Activated CD8-positive, alpha-beta memory T cell treated with anti-CD3 and anti-CD28 coated beads for 4 hours (primary cell): ENCODE data around the gene SLC6A20.
"Not testable (repeated sequence)": the region's sequence is repeated elsewhere in the genome, so short reads cannot be mapped to it uniquely, and the experiment has no call there.

Experiments used
- DNase-seq, 2 donors: peaks; one replicate each; pipeline ENCODE4 v3.0.0-alpha.2; 2020; ENCODE audit warnings: low read depth in 2 of 2

SLC6A20 gene

DNA sequence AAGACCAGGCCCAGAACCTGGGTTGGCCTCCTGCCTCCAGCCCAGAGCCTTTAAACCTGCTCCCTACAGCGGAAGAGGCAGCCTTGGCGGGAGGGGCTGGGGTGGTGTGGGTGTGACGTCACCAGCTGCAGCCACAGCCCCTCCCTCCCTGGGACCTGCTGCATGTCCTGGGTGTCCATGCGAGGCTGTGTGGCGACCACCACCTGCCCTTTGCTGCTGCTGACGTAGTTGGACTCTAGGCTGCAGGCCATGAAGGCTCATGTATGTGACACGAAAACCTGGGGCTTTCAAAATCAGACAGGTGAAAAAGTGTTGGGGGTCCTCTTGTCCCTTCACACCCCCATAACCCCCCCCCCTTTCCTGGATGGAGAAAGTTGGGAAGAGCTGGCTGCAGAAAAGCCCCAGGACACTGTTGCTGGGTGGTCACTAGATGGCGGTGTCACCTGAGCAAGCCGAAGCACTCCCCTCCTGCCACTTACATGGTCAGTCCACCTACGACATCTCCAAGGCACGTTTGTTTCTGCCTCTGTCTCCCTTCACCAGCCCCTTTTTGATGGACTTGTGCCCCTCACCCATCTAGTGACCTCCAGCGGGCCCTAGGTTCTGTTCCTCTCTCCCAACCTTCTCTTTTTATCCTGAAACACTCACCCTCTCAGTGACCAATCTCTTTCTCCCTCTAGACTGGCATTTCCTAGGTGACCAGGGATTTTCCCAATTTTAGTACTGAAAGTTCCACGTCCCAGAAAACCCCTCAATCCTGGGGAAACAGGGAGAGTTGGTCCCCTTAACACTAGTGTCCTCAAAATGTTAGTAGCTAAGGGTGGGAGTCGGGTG, 35.2 kb downstream of the SLC6A20 start:
- peak in 1 of 2 donors; percentile 9 for DNase-seq

DNA sequence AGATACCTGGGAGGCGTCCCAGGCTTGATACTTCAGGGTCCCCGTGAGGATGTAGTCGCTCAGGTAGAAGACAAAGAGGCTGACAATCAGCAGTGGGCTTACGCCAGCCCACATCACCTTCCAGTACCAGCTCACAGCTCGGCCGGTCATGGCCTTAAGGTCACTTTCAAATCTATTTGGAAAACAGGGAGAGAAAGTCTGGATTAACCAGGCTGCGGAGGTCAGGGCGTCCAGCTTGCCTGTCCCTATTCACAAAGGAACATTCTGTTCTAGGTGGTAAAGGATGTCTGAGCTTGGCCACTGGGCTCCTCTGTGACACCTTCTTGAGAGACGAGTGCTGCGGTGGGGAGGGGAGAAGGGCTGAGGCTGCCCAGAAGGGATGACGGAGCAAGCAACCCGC, 36.5 kb downstream of the SLC6A20 start:
- DNase-seq = no peak

DNA sequence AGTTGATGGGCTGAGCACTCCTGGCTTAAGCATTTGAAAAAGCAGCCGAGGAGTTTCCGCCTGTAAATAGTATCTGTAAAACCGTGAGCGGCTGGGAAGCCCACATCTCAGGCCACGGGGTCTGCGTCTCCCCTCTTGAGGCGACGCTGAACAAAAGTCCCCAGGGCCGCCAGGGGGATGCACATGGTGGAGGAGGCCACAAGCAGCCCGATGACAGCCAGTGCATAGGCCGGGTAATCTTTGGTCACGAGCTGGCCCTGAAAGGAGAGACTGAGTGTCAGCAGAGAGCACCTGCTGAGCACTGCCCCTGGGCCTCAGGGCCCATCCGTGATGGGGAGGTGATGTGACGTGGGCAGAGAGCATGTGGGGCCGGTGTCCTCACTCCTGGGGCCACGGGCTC, 37.5 kb downstream of the SLC6A20 start:
- no peak for DNase-seq

DNA sequence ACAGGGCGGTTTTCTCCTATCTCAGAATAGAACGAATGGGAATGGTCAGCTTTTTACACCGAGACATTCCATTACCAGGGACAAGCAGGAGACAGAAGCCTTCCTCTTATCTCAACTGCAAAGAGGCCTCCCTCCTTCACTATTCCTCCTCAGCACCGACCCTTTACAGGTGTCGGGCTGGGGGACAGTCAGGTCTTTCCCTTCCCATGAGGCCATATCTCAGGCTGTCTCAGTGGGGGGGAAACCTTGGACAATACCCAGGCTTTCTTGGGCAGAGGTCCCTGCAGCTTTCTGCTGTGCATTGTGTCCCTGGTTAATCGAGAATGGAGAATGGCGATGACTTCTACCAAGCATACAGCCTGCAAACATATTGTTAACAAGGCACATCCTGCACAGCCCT, 39.2 kb downstream of the SLC6A20 start:
- DNase-seq = not testable (repeated sequence)

DNA sequence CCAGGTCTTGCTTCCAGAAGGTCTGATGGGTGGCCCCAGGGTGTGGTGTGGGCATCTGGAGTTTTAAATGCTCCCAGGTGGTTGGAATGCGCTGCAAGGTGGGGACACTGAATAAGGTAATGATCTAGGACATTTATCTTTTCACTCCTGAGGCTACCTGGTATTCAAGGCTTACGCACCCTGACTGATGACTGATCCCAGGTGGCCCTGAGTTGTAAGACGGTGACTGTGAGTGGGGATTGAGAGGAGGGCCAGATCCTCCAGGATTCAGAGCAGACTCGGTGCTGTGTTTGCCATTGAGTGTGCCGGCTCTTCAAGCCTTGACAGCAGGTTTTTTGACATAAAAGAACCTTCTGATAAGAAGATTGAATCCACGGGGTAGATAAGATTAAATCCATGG, 40.3 kb downstream of the SLC6A20 start:
- no peak for DNase-seq

DNA sequence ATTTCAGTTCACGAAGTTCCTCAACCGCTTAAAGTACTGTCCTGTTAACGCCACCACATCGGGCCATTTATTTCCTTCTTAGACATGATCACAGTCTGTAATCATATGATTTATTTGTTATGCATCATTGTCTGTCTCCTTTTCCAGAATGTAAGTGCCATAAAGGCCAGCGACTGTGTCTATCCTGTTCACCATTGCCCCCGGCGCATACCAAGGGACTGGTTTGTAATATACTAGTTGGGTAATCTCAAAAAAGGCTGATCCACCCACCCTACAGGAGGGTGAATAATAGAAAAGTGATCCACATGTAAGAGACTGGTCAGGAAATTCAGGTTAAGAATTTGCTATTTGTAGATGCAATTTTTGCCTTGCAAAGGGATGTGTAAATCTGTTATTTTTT, 41.9 kb downstream of the SLC6A20 start:
- no peak for DNase-seq

DNA sequence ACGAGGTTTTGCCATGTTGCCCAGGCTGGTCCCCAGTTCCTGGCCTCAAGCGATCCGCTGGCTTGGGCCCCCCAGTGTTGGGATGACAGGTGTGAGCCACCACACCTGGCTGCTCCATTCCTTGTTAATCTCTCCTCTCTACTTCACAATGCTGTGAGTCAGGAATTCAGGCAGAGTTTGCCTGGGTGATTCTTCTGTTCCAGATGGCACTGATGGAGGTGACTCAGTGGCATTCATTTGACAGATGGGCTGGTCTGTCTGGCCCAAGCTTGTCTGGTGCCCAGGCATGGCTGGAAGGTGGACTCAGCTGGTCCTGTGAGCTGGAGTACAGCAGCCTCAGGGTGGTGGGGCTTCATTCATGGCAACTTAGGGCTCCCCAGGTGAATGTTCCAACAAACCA, 43.2 kb downstream of the SLC6A20 start:
- DNase-seq = no peak

DNA sequence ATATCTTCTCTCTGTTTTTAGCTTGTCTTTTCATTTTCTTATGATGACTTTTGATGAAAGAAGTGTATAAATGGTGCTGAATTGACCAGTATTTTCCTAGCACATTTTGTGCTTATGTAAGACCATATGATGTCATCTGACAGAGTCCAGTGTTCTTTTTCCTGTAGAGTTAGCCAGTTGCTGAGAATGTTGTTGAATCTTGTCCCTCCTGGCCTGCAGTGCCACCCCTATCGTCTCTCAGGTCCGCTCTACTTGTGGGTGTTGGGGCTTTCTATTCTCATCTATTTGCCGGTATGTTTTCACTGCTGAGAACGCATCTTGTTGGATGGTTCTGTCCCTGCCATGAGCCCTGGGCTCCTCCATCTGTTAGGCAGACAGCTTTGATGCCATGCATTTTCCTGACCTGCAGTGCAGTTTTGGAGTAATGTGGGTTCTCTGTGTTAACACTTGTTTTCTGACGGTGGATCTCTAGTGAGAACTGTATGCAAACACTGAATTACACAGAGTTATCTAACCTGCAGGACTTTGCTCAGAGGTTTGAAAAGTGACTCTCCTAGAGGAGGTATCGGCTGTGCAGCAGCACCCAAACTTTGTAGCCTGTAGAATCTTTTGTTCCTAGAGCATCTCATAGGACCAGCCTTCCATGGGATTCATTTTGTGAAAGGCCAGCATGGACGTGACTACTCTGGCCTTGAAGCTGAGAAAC, 44.6 kb downstream of the SLC6A20 start:
- DNase-seq = no peak

DNA sequence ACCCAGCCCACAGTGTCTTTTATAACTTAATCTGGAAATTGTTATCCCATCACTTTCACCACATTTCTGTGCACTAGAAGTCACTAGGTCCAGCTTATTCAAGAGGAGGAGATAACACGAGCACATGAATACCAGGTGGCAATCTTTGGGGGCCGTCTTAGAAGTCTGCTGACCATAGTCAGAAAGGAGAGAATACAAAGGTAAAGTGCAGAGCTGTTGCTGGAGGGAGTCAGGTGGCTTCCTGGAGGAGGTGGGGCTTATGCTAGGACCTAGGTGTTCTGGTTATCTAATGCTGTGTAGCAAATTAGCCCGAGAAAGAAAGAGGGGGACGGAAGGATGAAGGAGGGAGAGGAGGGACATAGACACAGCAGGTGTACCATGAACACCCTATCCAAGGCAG, 46.5 kb downstream of the SLC6A20 start:
- no peak for DNase-seq

DNA sequence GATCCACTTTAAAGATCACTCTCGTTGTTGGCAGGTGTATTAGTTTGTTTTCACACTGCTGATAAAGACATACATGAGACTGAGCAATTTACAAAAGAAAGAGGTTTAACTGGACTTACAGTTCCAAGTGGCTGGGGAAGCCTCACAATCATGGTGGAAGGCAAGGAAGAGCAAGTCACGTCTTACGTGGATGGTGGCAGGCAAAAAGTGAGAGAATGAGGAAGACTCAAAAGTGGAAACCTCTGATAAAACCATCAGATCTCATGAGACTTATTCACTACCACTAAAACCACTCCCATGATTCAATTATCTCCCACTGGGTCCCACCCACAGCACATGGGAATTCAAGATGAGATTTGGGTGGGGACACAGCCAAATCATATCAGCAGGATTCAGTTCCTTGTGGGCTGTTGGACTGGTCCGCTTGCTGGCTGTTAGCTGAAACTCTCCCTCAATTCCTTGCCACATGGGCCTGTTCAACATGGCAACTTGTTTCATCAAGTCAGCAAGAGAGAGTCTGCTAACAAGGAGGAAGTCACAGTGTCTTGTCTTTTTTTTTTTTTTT, 47.2 kb downstream of the SLC6A20 start:
- not testable (repeated sequence) for DNase-seq

DNA sequence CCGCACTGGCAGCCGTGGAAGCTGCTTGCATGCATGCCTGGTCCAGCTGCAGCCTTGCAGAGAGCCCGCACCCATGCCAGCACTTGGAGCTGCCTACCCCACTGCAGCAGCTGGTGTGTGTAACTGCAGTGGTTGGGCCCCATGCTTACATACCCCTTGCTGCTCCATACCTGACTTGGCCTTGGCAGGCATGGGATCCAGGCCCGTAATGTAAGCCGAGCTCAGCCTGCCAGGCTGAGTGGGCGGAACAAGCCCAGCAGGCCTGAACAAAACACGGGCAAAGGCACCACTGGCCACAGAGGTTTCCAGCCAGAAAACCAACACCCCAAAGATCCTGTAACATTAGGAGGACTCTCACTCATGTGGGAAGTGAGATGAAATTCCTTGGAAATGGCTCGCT, 48.3 kb downstream of the SLC6A20 start:
- no peak for DNase-seq

DNA sequence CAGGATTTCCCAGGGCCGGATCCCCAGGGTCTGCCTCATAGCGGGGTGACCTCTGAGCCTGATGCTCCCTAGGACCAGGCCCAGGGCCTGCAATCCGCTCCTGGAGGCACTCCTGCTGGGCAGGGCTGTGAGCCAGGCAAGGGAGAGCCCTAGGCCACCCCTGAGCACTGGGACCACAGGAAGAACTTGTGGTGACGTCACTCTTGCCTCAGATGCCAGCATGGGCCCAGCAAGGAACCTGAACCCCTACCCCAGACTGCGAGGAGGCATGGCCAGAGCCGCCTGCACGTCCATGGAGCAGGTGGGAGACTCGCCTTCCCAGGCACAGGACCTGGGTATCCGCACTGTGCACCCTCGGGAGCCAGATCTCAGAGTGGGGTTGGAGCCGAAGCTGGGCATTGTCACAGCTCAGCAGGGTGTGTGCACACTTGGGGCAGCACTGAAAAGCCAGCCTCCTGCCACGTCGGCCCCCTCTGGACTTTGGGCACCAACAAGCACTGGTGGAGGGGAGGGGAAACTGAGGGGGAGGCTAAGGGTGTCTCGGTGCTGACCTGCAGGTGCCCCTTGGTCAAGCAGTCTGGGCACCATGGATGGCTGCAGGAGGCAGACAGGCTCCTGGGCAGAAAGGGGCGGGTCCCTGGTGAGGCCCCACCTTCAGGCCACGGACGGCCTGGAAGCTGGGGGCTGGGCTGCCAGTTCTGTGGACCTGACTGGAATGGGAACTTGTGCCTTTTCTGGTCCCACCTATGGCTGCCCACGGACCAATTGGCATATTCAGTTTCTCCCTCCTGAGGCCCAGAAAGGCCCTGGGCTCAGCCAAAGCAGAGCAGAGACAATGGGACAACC, 49.3 kb downstream of the SLC6A20 start:
- no peak for DNase-seq

DNA sequence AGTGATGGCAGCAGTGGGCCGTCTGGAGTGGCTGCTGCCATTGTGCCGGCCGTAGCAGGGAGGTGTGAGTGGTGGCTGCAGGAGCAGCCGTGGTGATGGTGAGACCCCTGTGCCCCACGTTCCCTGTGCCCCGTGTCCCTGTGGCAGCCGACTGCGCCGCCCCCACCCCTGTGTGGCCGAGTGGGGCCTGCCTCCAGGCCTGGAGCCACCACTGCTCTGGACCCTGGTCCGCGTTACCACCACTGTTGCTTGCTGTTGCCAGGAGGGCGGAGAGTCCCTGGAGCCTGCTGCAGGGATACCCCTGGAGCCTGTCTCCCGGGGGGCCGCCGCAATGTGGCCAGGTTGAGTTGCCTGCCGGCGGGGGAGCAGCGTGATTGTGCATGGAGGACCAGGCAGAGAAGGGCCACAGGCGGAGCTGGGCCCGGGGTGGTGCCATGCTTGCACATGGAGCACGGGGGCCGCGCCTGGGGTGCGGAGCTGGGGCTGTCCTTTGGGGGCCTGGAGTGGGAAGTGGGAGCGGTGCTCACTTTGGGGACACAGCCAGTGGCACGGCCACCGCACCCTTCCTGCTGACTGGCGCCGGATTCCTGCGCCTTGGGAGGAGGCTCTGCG, 50.1 kb downstream of the SLC6A20 start:
- DNase-seq = no peak

DNA sequence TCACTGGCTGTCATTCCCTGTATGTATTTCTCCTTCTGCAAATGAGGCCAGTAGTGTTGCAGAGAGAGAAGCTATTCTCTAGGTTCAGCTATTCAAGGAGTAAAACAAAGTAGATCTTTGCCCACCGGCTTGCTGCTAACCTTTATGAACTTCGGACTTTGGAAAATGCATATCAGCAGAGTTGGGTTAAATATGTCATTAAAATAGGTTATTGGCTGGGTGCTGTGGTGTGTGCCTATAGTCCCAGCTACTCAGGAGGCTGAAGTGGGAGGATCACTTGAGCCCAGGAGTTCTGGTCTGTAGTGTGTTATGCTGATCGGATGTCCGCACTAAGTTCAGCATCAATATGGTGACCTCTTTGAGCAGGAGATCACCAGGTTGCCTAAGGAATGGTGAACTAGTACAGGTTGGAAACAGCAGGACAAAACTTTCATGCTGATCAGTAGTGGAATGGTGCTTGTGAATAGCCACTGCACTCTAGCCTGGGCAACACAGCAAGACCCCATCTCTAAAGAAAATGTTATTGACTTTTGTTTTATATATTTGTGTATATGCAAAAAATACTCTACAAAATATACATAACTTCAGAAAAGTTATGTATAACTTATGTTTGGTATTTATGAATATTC, 53.8 kb downstream of the SLC6A20 start:
- no peak for DNase-seq

DNA sequence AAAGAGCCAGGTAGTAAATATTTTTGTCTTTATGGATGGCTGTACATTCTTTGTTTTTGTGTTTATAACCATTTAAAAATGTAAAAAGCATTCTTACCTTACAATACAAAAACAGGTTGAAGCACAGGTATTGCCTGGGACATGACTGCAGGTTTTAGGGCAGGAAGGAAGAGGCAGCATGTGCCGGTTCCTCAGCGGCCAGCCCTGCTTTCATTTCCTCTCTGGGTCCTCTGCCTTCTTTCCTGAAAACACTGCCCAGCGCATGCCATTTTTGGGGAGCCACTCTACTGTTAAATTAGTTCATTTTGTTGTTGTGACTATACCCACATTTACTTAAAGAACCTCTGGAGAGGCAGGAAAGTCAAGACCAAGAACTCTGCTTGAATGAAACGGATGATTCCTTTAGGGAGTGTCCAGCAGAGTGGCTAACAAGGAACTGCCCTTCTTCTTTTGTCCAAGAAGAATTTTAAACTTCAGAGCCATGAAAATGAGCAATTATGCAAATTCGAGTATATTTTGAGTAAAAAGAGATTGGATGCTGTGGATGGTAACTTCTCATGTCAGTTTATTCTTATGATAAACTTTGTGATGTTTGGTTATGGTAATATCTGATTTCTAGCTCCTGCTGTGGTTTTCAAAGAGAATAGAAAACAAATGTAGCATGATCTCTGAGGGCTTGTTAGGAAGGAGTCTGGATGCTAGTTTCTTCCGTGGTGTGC, 54.4 kb downstream of the SLC6A20 start:
- DNase-seq = no peak

DNA sequence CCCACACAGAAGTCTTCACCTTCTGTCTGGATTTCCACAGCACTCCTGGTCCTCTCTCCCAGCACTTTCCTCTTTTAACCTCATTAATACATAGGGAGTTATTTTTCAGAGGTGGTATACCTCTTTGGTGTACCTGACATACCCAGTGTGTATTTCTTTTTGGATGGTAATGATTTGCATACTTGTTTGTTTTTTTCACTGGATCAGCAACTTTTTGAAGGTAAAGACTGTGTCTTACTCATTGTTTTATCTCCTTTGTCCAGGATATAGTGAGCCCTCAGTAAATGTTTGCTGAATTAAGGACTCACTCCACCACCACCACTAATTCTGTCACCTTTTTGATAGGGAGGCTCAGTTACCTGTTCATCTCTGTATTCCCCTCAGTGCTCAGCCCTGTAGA, 55.1 kb downstream of the SLC6A20 start:
- no peak for DNase-seq

DNA sequence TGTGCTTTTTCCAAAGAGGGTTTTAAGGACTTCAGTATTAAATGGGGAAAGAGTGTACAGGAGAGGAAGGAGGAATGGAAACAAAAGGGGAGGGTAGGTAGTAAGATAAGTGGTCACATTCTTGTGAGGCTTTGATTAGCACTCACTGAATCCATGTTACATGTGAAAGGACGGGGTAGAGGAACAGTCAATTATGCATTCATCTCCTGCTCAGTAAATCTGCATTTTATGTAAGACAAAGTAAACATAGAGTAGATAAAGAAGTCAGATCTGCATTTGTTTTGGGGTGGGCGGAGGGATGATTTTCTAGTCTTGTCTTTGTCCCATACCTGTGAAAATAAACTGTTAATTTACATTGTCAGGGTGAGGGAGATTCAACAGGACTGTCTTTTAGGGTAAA, 56.3 kb downstream of the SLC6A20 start:
- DNase-seq = no peak

DNA sequence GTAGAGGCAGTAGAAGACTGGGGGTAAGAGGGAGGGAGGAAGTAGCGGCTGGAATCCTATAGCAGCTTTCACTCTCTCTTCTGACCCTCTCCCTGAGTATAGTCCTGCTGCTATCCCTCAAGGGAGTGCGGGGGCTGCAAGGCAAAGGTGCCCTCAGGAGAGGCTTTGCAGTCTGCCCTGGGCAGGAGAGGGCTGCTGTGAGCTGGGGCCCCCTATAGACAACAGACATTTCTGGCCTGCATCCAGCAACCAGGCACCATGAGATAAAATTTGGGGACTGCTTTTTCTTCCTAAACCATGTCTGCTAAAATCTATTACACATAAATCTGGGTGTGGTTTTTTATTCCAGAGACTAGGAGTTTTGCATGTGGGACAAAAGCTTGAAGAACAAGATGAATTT, 59.1 kb downstream of the SLC6A20 start:
- no peak for DNase-seq

DNA sequence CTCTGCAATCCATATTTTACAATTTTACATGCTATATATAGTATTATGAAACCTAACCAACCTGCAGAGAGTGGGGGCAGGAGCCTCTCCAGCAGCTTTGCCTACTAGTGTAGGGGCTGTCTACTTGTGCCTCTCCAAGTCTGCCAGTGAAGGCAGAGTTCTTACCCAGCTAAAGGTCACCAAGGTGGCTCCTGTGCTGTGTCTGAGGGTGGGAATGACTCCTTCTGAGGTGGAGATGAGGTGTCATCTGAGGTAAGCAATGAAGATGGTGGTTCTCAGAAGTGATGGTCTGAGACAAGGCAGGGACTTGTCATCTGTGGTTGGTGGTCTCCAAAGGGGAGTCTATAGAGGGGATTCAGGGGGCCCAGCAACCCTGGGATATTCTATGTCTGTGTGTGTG, 59.6 kb downstream of the SLC6A20 start:
- DNase-seq = no peak

DNA sequence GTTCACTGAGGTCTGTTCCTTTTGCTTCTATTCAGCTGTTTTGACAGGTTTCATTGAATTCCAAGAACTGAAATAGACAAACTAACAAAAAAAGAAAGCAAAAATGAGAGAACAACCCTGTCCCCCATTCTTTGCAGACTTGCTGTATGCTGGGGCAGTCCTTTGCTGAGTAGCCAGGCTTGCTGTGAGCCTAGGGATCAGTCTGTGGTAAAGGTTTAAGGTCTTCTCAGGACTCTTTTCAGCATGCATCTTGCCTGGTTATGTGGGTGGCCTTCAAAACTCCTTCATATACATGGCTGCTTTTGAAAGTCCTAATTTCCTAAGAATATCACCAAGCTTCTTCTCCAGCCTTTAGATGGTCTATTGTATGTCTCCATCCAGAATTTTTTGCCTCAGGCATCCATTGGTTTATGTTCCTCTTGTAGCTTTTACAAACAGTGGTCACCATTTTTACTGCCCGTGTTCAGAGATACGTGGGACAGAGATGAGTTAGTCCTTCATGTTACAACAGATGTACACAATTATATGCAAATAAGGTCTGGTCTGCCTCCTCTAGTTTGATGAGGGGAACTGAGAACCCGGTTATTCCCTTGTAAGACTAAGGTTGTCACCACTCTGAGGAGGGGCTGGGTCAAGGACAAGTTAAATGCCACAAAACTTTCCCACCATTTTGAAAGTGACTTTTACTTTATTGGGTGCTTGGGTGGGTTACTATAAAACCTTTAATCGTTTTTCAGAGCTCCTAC, 65.8 kb downstream of the SLC6A20 start:
- DNase-seq = no peak
